K562 (cell line): Measurements from ENCODE around the gene ZBTB26.

Experiments used
- ATF4 ChIP-seq: fragments of 450-650 bp; formaldehyde crosslinking; IDR thresholded peaks from 2 replicates; pipeline ENCODE4 v1.4.0; 2022; ENCODE audit warnings: mild to moderate bottlenecking, moderate library complexity
- CHD4 ChIP-seq: fragments of 200-600 bp; sonication (generic); IDR thresholded peaks from 3 replicates; pipeline ENCODE4 v1.6.1; 2012; ENCODE audit warnings: low read depth, mild to moderate bottlenecking, mixed read lengths, low read length, inconsistent platforms; ENCODE audit not compliant: insufficient read depth, insufficient replicate concordance, poor library complexity, severe bottlenecking
- HCFC1 ChIP-seq: IDR thresholded peaks from 2 replicates; pipeline ENCODE4 v1.6.1; 2012; ENCODE audit warnings: low read depth, low read length, improper control_type of control experiment
- KDM1A ChIP-seq, 2 experiments: fragments of 450-650 bp; IDR thresholded peaks; 2 replicates each; pipeline ENCODE4 v1.6.1; 2016; ENCODE audit warnings: mild to moderate bottlenecking in 2 of 2
- POLR2AphosphoS5 ChIP-seq: IDR thresholded peaks from 2 replicates; pipeline ENCODE4 v1.6.1; 2011; ENCODE audit warnings: mild to moderate bottlenecking, low read depth, low read length, moderate library complexity; ENCODE audit not compliant: control insufficient read depth, insufficient read depth
- RBBP5 ChIP-seq: fragments of 200-600 bp; sonication (generic); IDR thresholded peaks from 2 replicates; pipeline ENCODE4 v1.6.1; 2012; ENCODE audit warnings: borderline replicate concordance, mild to moderate bottlenecking, low read length, control low read depth, inconsistent platforms; ENCODE audit not compliant: insufficient read depth, poor library complexity, severe bottlenecking
- RFX5 ChIP-seq: IDR thresholded peaks from 2 replicates; pipeline ENCODE4 v1.6.1; 2011; ENCODE audit warnings: low read depth, mild to moderate bottlenecking, improper control_type of control experiment, low read length
- ZNF146 ChIP-seq: IDR thresholded peaks from one replicate; pipeline ENCODE4 v1.6.1; 2018; ENCODE audit warnings: missing compliant biosample characterization; ENCODE audit not compliant: unreplicated experiment
- TF ChIP-seq, protein P1 (sequence below), 3 experiments: IDR thresholded peaks in 2 of 3; conservative IDR thresholded peaks in 1 of 3; 2 replicates each; pipeline ENCODE4 v1.5.1; 2011 to 2012; ENCODE audit warnings: low read length in 3 of 3, mild to moderate bottlenecking in 3 of 3, control low read depth in 2 of 3, improper control_type of control experiment in 1 of 3, inconsistent platforms in 1 of 3, low read depth in 1 of 3, mixed read lengths in 1 of 3, moderate library complexity in 1 of 3; ENCODE audit not compliant: insufficient read depth in 2 of 3
- TF ChIP-seq, protein P2 (sequence below): sonication (generic); formaldehyde crosslinking; IDR thresholded peaks from 2 replicates; pipeline ENCODE4 v1.8.0; 2022; ENCODE audit warnings: missing genetic modification reagents, mild to moderate bottlenecking, borderline replicate concordance
- TF ChIP-seq, protein P3 (sequence below): fragments of 250-450 bp; sonication (Bioruptor Pico); IDR thresholded peaks from 2 replicates; pipeline ENCODE4 v1.5.0; 2021; ENCODE audit warnings: mild to moderate bottlenecking, moderate library complexity

DNA sequence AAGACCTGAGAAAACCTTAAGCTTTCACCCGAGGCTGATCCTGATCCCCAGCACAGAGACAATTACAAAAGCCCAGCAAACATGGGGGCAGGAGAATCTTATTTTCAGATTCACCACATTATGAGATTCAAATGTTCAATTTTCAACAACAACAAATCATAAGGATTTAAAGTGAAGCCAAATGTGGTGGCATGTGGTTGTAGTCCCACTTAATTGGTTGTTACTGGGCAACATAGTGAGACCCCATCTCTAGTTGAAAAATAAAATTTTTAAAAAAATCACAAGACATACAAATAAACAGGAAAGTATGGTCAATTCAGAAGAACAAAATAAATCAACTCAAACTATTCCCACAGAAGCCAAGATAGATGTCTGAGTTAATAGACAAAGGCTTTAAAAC, 5.6 kb upstream of the ZBTB26 start:
- TF ChIP-seq KDM1A (IDR thresholded peaks at IDR 0.05) = no peak
- TF ChIP-seq, protein P1, sequence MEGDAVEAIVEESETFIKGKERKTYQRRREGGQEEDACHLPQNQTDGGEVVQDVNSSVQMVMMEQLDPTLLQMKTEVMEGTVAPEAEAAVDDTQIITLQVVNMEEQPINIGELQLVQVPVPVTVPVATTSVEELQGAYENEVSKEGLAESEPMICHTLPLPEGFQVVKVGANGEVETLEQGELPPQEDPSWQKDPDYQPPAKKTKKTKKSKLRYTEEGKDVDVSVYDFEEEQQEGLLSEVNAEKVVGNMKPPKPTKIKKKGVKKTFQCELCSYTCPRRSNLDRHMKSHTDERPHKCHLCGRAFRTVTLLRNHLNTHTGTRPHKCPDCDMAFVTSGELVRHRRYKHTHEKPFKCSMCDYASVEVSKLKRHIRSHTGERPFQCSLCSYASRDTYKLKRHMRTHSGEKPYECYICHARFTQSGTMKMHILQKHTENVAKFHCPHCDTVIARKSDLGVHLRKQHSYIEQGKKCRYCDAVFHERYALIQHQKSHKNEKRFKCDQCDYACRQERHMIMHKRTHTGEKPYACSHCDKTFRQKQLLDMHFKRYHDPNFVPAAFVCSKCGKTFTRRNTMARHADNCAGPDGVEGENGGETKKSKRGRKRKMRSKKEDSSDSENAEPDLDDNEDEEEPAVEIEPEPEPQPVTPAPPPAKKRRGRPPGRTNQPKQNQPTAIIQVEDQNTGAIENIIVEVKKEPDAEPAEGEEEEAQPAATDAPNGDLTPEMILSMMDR (IDR thresholded peaks at IDR 0.05 in 2 of 3, conservative IDR thresholded peaks at IDR 0.05 in 1 of 3; ENCODE audit: insufficient read depth in 2 of 3, low read depth in 1 of 3, low read length in 3 of 3) = no peak
- TF ChIP-seq RBBP5 = no peak
- TF ChIP-seq CHD4 = no peak
- TF ChIP-seq POLR2AphosphoS5 = no peak
- TF ChIP-seq ZNF146 (CRISPR knock-in tag) = no peak
- TF ChIP-seq RFX5 = no peak
- TF ChIP-seq HCFC1 = no peak
- TF ChIP-seq, protein P2, sequence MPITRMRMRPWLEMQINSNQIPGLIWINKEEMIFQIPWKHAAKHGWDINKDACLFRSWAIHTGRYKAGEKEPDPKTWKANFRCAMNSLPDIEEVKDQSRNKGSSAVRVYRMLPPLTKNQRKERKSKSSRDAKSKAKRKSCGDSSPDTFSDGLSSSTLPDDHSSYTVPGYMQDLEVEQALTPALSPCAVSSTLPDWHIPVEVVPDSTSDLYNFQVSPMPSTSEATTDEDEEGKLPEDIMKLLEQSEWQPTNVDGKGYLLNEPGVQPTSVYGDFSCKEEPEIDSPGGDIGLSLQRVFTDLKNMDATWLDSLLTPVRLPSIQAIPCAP (CRISPR knock-in tag) = no peak
- TF ChIP-seq, protein P3, sequence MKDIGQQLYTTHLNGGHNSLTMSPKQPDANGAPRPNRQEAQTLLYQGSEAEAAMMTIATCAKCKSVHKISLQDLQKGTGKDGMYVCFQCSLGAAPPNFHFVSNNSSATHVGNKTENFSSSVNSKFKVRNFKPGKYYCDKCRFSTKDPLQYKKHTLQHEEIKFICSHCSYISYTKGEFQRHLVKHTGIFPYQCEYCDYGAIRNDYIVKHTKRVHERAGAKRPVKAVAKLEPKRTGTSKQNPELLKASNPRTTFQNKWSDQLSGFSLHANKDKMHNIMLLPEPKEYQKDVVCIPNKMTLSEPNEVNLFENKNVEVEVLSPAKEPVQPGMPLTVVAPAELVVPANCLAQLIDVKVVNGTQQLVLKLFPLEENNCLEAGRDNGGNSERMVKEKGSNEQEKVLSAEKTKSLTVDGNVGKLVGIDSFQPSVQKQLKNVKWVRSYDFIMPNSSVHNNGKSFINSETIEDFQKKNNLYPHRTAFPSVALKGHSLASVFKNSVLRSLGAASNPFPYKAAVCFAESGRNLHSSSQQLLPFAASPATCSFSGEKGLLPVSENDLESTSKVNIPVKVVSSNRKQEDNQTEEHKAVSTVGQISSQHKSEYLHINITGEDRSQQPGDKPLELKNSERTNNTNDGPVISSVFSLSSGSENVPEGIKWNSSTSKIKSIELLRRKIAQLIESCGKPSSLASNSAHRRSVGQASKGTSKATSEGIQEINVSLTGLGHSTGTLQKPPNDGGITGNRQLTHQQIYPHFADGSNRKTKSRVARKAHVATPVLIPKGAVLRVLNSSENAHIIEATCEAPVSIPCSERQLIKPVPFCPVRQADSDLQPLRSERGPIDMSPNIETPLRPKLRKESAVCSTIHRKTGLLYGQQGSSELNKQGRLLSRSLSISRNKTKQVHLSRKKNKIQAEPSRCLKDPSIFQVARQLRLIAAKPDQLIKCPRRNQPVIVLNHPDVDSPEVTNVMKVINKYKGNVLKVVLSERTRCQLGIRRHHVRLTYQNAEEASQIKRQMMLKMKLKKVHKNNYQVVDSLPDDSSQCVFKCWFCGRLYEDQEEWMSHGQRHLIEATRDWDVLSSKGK (CRISPR knock-in tag) = no peak
- TF ChIP-seq ATF4 (CRISPR knock-in tag) = no peak
